IPS DF 4.7 (cell line): Measurements from ENCODE around the gene LRFN3.
"Not testable (repeated sequence)": the region's sequence is repeated elsewhere in the genome, so short reads cannot be mapped to it uniquely, and the experiment has no call there.

Experiments used
- DNase-seq: peaks from one replicate; pipeline ENCODE4 v3.0.0-alpha.2; 2013; ENCODE audit warnings: low spot score; ENCODE audit errors: extremely low read depth

LRFN3 gene

DNA sequence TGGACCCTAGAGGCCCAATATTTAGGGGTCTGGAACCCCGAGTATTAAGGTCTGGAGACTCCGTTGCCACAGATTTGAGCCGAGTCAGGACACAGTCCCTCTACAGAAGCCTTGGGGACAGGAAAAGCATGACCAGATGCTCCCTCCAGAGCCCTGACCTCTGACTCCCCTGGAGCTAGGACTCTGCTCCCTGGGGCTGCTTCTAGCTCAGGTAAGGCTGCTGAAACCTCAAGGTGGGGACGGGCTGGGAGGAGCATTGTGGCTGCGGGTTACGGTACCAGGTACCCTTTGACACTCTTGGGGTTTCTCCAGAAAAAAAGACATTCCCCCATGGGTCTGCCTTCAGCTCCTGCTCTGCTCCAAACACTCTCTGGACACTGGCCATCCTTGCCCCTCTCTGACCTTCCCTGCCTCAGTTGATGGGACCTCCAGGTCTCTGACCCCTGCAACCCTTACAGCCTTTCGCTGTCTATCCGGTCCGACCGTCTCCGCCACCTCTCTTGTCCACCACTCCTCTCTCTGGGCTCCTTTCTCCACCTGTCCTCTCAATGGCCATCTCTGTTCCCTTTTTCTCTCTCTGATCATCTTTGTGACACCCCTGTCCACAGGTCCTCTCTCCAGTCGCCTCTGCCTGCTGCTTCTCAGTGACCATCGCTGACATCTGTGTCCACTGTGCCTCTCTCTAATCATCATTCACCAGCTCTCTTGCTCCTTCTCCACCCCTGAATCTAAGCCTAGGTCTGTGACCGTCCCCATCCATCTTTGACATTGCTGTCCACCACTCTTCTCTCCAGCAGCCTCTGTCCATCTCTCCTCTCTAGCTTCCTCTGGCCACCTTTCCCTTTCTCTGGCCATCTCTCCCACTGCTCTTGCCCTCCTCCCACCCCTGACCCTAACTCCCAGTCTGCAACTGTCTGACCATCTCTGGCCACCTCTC is 1.4 kb downstream of the LRFN3 start:
- DNase-seq: no peak

DNA sequence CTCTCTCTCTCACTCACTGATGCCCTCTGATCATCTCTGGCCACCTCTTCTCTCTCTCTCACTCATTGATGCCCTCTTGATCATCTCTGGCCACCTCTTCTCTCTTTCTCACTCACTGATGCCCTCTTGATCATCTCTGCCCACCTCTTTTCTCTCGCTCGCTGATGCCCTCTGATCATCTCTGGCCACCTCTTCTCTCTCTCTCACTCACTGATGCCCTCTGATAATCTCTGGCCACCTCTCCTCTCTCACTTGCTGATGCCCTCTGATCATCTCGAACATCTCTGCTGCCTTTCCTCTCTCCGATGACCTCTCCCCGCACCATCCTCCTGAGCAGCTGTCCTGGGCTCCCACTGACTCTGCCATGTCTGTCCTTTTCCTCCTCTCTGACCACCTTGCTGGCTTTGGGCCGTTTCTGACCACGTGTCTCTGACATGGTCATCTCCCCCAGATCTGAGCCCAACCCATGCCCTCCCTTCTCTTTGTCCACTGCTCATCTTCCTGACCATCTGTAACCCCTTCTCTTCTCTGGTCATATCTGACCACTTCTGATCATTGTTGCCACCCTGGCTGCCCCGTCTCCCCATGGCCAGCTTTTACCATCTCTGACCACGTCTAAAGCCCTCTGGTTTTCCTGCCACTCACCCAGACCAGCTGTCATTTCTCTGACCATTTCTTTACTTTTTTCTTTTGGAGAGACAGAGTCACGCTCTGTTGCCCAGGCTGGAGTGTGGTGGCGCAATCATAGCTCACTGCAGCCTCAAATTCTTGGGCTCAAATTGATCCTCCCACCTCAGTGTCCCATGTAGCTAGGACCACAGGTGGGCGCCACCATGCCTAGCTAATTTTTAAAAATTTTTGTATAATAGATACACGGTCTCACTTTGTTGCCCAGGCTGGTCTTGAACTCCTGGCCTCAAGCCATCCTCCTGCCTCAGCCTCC is 2.4 kb downstream of the LRFN3 start:
- no peak for DNase-seq

DNA sequence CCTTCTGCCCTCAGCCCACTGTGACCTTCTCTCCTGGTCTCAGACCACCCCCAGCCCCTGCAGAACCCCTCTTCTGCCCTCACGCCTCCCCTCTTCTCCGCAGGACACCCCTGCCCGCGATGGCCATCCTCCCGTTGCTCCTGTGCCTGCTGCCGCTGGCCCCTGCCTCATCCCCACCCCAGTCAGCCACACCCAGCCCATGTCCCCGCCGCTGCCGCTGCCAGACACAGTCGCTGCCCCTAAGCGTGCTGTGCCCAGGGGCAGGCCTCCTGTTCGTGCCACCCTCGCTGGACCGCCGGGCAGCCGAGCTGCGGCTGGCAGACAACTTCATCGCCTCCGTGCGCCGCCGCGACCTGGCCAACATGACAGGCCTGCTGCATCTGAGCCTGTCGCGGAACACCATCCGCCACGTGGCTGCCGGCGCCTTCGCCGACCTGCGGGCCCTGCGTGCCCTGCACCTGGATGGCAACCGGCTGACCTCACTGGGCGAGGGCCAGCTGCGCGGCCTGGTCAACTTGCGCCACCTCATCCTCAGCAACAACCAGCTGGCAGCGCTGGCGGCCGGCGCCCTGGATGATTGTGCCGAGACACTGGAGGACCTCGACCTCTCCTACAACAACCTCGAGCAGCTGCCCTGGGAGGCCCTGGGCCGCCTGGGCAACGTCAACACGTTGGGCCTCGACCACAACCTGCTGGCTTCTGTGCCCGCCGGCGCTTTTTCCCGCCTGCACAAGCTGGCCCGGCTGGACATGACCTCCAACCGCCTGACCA is 3.3 kb downstream of the LRFN3 start:
- DNase-seq: no peak

DNA sequence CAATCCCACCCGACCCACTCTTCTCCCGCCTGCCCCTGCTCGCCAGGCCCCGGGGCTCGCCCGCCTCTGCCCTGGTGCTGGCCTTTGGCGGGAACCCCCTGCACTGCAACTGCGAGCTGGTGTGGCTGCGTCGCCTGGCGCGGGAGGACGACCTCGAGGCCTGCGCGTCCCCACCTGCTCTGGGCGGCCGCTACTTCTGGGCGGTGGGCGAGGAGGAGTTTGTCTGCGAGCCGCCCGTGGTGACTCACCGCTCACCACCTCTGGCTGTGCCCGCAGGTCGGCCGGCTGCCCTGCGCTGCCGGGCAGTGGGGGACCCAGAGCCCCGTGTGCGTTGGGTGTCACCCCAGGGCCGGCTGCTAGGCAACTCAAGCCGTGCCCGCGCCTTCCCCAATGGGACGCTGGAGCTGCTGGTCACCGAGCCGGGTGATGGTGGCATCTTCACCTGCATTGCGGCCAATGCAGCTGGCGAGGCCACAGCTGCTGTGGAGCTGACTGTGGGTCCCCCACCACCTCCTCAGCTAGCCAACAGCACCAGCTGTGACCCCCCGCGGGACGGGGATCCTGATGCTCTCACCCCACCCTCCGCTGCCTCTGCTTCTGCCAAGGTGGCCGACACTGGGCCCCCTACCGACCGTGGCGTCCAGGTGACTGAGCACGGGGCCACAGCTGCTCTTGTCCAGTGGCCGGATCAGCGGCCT is 4.1 kb downstream of the LRFN3 start:
- DNase-seq: no peak

DNA sequence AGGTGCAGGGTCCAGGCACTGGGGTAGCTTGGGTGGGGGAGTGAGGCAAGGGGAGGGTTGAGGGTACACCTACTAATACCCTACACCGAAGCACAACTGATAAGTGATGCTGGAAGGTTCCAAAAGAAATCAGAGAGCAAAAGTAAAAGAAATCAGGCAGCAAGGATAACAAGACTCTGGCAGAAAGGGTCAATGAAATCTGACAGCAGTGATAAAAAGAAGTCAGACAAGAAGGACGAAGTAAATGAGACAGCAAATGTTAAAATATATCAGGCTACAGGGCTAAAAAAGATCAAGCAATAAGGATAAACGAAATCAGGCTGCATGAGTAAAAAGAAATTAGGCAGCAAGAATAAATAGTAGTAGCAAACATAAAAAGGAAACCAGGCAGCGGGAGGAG is 4.7 kb downstream of the LRFN3 start:
- DNase-seq: no peak

DNA sequence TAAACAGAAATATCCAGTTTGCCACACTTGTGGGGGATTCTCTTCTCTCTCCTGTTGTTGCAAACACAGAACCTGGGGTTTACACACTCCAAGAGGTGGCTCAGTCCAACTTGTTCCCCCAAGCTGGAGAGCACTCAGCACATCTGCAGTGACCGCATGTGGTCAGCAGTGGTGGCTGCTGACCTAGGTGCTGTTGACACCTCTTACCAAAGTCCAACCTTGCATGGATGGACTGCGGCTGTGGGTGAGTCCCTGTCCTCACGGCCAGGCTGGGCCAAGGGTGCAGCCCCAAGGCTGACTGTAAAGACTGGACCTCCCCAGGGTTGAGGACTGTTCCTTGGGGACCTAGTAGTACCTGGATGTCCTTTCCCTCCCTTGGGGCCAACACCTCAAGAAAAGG is 6.1 kb downstream of the LRFN3 start:
- no peak for DNase-seq

DNA sequence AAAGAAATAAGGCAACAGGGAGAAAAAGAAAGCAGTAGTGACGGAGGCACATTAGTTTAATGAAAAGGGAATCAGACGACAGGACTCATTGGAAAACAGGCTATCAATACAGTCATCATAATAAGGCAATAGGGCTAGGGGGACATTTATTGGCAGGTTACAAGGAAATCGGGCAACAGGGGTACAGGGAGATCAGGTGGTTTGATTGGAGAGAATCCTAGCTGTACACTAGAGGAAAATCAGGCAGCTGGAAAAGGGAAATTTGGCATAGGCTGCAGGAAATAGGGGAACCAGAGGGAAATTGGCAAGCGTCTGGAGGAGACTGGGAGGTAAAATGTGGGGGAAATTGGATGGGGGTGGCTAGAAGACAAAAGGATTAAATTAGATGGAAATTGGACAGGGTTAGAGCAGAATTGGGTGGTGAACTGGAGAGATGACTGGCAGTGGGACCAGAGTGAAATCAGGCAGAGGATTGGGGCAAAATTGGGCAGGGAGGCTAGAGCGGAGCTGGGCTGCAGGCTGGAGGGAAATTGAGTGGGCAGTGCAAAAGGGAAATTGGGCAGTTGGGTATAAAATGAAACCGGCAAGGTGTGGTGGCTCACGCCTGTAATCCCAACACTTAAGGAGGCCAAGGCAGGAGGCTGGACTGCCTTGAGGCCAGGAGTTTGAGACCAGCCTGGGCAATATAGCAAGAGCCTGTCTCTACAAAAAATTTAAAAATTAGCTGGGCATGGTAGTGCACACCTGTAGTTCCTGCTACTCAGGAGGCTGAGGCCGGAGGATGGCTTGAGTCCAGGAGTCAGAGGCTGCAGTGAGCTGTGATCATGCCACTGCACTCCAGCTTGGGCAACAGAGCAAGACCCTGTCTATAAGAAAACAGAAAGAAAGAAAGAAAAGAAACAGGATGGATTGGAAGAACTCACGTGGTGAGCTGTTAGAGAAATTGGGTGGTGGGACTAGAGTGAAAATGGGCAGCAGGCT is 7.4 kb downstream of the LRFN3 start:
- DNase-seq: no peak

DNA sequence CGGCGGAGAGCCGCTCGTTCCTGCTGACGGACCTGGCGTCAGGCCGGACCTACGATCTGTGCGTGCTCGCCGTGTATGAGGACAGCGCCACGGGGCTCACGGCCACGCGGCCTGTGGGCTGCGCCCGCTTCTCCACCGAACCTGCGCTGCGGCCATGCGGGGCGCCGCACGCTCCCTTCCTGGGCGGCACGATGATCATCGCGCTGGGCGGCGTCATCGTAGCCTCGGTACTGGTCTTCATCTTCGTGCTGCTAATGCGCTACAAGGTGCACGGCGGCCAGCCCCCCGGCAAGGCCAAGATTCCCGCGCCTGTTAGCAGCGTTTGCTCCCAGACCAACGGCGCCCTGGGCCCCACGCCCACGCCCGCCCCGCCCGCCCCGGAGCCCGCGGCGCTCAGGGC is 8.4 kb downstream of the LRFN3 start:
- no peak for DNase-seq

DNA sequence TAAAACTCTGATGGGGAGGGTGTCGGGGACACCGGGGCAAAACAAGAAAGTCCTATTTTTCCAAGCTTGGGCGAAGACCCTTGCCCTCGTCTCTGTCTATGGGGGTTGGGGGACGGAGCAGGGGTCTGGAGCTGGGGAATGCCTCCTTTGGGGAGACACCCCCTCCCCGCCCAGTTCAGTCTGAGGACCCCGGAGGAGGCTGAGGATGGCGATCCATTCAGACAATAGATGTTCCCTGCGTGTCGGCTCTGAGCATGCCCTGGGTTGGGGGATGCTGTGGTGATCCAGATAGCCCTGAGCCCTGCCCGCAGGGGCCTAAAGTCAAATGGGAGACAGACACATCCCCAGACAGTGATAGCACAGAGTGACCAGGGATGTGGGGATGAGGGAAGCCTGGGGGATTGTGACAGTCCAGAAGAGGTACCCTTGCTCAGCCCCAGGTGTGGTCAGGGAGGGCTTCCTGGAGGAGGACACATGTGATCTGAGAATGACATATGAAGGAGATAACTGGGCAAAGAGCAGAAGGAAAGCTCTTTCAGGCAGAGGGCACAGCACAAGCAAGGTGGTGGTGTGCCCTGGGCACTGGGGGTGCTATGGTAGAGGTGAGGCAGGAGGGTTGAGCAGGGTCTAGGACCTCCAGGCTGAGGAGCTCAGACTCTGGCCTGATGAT is 9.1 kb downstream of the LRFN3 start:
- DNase-seq: no peak

DNA sequence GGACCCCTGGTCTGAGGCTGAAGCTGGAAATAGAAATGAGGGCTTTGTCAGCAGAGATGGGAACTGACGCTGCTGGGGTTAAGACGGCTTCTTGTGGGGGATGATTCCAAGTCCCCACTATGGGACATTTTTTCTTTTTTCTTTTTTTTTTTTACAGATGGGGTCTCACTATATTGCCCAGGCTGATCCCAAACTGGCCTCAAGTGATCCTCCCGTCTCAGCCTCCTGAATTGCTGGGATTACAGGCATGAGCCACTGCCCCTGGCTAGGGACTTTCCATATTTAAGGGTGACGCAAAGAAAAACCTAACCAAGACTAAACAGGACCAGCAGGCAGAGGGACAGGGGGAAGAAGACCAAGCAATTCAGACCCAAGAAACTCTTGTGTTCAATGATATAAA is 10.0 kb downstream of the LRFN3 start:
- DNase-seq: no peak

DNA sequence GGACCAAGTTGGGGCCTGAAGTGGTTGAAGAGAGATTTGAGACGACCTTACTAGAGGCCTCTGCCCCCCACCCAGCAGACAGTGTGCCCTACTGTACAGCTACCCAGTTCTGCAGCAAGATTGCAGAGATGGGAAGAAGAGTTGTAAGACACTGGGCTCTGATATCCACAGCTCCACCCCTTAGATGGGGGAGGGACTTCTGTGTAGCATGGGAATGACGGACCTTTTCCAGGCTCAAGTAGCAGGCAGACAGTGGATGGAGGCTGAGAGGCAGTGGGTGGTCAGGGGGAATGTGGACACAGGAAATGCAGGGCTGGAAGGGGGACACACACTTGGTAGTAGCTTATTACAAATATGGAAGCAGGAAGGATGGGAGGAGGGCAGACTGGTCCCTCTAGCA is 13.0 kb downstream of the LRFN3 start:
- DNase-seq: no peak

DNA sequence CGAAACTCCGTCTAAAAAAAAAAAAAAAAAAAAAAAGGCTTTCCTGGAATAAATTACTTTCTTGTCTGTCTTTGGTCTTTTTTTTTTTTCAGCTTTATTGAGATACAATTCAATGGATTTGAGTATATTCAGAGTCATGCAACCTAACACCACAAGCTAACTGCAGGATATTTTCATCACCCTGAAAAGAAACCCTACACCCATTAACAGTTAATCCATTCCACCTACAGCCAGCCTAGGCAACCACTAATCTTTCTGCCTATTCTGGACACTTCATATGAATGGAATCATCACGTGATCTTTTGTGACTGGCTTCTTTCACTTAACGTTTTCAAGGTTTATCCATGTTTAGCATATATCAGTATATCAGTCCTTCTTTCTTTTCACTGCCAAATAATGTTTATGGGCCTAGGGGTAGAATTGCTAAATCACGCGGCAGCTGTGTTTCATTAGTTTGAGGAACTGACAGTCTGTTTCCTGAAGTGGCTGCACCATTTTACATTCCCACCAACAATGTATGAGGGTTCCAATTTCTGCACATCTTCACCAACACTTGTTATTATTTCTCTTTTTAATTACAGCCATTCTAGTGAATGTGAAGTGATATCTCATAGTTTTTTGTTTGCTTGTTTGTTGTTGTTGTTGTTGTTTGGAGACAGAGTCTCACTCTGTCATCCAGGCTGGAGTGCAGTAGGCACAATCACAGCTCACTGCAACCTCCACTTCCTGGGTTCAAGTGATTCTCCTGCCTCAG is 19.9 kb downstream of the LRFN3 start:
- no peak for DNase-seq

DNA sequence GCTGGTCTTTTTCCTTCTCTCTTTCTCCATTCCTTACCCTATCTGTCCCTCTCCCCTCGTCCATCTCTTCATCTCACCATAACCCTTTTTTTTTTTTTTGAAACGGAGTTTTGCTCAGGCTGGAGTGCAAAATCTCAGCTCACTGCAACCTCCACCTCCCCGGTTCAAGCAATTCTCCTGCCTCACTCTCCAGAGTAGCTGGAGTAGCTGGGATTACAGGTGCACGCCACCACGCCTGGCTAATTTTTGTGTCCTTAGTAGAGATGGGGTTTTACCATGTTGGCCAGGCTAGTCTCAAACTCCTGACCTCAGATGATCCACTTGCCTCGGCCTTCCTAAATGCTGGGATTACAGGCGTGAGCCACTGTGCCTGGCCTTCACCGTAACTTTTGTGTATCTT is 21.2 kb downstream of the LRFN3 start:
- not testable (repeated sequence) for DNase-seq

DNA sequence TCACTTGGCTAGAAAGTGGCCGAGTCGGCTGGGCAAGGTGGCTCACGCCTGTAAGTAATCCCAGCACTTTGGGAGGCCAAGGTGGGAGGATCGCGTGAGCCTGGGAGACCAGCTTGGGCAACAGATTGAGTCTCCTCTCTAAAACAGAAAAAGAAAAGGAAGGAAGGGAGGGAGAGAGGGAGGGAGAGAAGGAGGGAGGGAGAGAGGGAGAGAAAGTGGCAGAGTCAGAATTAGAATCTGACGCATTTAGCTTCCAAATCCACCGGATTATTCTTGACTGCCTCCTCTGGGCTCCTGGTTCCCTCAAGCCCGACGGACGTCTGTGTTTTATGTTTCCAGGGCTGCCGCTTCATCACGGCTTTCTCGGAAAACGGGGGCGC is 22.5 kb downstream of the LRFN3 start:
- no peak for DNase-seq

DNA sequence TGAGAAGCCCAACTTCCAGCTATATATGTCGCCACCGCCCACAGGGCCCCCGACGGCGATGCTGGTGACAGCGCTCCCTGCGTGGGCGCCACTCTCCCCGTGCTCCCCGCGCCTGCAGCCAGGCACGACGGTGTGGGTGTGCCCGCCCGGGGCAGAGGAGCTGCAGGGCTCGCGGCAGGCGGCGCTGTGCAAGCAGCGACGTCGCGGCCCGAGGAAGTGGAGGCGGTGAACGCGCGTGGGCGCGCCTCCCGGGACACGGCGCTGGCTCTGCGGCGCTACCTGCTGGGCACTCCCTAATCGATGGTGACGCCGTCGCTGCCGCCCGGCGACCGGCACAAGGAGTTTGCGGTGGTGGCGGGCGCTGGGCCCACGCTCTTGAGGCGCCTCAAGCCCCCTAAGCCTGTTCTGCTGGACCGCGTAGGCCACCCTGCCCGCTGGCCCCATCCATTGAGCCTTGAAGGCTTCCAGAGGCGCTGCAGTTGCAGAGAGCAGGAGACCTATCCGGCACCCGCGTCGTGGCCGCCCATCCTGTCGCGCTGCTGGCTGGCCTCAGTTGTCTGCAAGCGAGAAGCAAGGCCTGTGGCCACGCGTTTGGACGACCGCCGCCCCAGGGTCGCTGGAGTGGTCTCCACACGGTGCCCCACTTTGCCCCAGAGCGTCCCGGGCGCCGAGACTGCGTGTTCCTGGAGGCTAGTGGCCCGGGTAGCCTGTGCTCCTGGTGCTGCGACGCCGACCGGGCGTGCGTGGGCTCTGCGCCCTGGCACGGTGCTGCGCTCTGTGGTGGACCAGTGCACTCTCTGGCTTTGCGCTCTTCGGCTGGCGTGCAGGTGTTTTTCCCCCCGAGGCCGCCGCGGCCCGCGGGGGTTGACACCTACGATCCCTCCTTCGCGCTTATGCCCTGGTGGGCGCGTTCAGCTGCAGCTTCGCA is 23.1 kb downstream of the LRFN3 start:
- DNase-seq: no peak

DNA sequence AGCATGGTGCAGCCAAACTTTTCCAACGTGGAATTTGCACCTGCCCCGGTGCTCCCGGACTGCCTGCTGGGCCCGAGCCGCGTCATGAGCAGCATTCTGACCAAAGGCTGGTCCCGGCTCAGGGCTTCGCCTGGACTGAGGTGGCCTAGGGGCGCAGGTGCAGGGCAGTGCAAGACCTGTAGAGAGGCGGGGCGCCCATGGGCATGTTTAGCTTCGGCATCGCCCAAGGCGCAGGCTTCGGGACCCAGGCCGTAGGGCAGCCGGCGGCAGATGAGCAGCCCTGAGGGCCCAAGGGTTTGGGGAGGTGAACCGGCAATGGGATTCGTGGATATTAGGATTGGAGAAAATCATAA is 23.8 kb downstream of the LRFN3 start:
- DNase-seq: no peak

DNA sequence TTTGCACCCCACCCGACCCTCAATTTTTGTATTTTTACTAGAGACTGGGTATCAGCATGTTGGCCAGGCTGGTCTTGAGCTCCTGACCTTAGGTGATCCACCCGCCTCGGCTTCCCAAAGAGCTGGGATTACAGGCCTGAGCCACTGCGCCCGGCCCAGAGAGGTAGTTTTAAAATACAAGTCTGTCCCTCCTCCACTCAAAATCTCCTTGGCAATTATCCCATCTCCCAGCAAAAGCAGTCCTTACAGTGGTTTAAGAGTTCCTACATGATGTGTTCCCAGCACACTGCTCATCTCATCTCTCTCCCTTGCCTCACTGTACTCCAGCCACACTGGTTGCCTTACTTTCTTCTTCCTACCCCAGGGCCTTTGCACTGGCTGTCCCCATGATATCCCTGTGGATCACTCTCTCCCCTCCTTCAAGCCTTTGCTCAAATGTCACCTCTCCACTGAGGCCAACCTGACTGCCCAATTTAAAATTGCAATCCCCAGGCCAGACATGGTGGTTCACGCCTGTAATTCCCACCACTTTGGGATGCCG is 24.3 kb downstream of the LRFN3 start:
- no peak for DNase-seq
